Mesenchymal stem cell (in vitro differentiated cells and primary cell): Measurements from ENCODE around the gene PLAAT2.

ENCODE experiments used
- DNase-seq: peaks from one replicate; pipeline ENCODE4 v3.0.0-alpha.2; 2013
- H2AFZ ChIP-seq: one replicate; pipeline ENCODE4 v1.6.1; 2013; ENCODE audit warnings: low read depth, mild to moderate bottlenecking, control low read depth, inconsistent platforms, low read length, moderate library complexity
- H2AK5ac ChIP-seq: 2 replicates; pipeline ENCODE4 v1.6.1; 2013; ENCODE audit warnings: low read length, moderate library complexity, mild to moderate bottlenecking, inconsistent platforms; ENCODE audit not compliant: severe bottlenecking
- H2BK120ac ChIP-seq: one replicate; pipeline ENCODE4 v1.6.1; 2013; ENCODE audit warnings: low read depth, mild to moderate bottlenecking, inconsistent platforms, low read length, moderate library complexity
- H2BK12ac ChIP-seq, 2 experiments: one replicate each; pipeline ENCODE4 v1.6.1; 2013; ENCODE audit warnings: inconsistent platforms in 2 of 2, low read length in 2 of 2, mild to moderate bottlenecking in 2 of 2, moderate library complexity in 2 of 2, control low read depth in 1 of 2
- H2BK15ac ChIP-seq: one replicate; pipeline ENCODE4 v1.6.1; 2013; ENCODE audit warnings: mild to moderate bottlenecking, low read depth, inconsistent platforms; ENCODE audit not compliant: poor library complexity, severe bottlenecking
- H2BK5ac ChIP-seq: 2 replicates; pipeline ENCODE4 v1.6.1; 2013; ENCODE audit warnings: low read depth, mild to moderate bottlenecking, low read length, control low read depth, inconsistent platforms; ENCODE audit not compliant: poor library complexity, severe bottlenecking
- H3K14ac ChIP-seq, 2 experiments: one replicate each; pipeline ENCODE4 v1.6.1; 2013; ENCODE audit warnings: inconsistent platforms in 2 of 2, low read length in 2 of 2, control low read depth in 1 of 2, mild to moderate bottlenecking in 1 of 2, moderate library complexity in 1 of 2
- H3K18ac ChIP-seq, 2 experiments: one replicate each; pipeline ENCODE4 v1.6.1; 2013; ENCODE audit warnings: inconsistent platforms in 2 of 2, low read length in 2 of 2, control low read depth in 1 of 2, low read depth in 1 of 2, mild to moderate bottlenecking in 1 of 2
- H3K23ac ChIP-seq, 2 experiments: one replicate each; pipeline ENCODE4 v1.6.1; 2013; ENCODE audit warnings: inconsistent platforms in 2 of 2, low read length in 2 of 2, mild to moderate bottlenecking in 2 of 2, moderate library complexity in 2 of 2, control low read depth in 1 of 2
- H3K27ac ChIP-seq: 2 replicates; pipeline ENCODE4 v1.5.1; 2013; ENCODE audit warnings: mild to moderate bottlenecking, moderate library complexity, low read length, control low read depth, inconsistent platforms; ENCODE audit not compliant: poor library complexity, severe bottlenecking
- H3K27me3 ChIP-seq, 2 experiments: 2 replicates each; pipeline versions ENCODE4 v1.6.1 to v1.7.0; 2013; ENCODE audit warnings: low read length in 2 of 2, mild to moderate bottlenecking in 2 of 2, moderate library complexity in 2 of 2, control low read depth in 1 of 2, inconsistent platforms in 1 of 2; ENCODE audit not compliant: control insufficient read depth in 1 of 2, insufficient read depth in 1 of 2
- H3K36me3 ChIP-seq, 2 experiments: 2 replicates each; pipeline versions ENCODE4 v1.6.1 to v1.7.0; 2013; ENCODE audit warnings: low read length in 2 of 2, control low read depth in 1 of 2, inconsistent platforms in 1 of 2, low read depth in 1 of 2, mild to moderate bottlenecking in 1 of 2; ENCODE audit not compliant: insufficient read depth in 2 of 2, control insufficient read depth in 1 of 2
- H3K4ac ChIP-seq, 2 experiments: one replicate each; pipeline ENCODE4 v1.6.1; 2013; ENCODE audit warnings: inconsistent platforms in 2 of 2, low read length in 2 of 2, mild to moderate bottlenecking in 2 of 2, moderate library complexity in 2 of 2, control low read depth in 1 of 2, low read depth in 1 of 2
- H3K4me1 ChIP-seq: 2 replicates; pipeline ENCODE4 v1.6.1; 2013; ENCODE audit warnings: low read depth, low read length, control low read depth; ENCODE audit not compliant: control insufficient read depth, insufficient read depth
- H3K4me2 ChIP-seq: 2 replicates; pipeline ENCODE4 v1.6.1; 2013; ENCODE audit warnings: low read length, mild to moderate bottlenecking, inconsistent platforms; ENCODE audit not compliant: poor library complexity, severe bottlenecking
- H3K4me3 ChIP-seq, 2 experiments: 2 replicates each; pipeline versions ENCODE4 v1.5.1 to v1.7.0; 2013; ENCODE audit warnings: low read length in 2 of 2, mild to moderate bottlenecking in 2 of 2, control low read depth in 1 of 2, low read depth in 1 of 2; ENCODE audit not compliant: insufficient read depth in 1 of 2
- H3K79me1 ChIP-seq: replicated peaks from 2 replicates; pipeline ENCODE4 v1.6.1; 2013; ENCODE audit warnings: mild to moderate bottlenecking, control low read depth, low read length, inconsistent platforms; ENCODE audit not compliant: poor library complexity, severe bottlenecking
- H3K9ac ChIP-seq: 2 replicates; pipeline ENCODE4 v1.7.0; 2013; ENCODE audit warnings: mild to moderate bottlenecking, low read length, moderate library complexity
- H3K9me3 ChIP-seq: 2 replicates; pipeline ENCODE4 v1.7.0; 2013; ENCODE audit warnings: mild to moderate bottlenecking, low read length; ENCODE audit not compliant: control insufficient read depth
- H4K8ac ChIP-seq: one replicate; pipeline ENCODE4 v1.6.1; 2013; ENCODE audit warnings: inconsistent platforms, mild to moderate bottlenecking, low read length, moderate library complexity
- H4K91ac ChIP-seq: one replicate; pipeline ENCODE4 v1.6.1; 2013; ENCODE audit warnings: mild to moderate bottlenecking, low read length, inconsistent platforms
- WGBS: methylation state at CpG from one replicate; pipeline ENCODE4 v1.1.7; 2013; ENCODE audit warnings: mixed read lengths; 5-methylcytosine and 5-hydroxymethylcytosine counted together

The PLAAT2 gene

GRCh38 chr11:63609971-63610580, 46.9 kb upstream of the PLAAT2 start:
- H3K9me3 ChIP-seq: no peaks in the 10 kb centered on the region
- H2BK120ac ChIP-seq: no peak overlapping the region
- no peak overlapping the region for H4K91ac ChIP-seq
- H2AFZ ChIP-seq: no peak overlapping the region
- H3K18ac ChIP-seq: no peak overlapping the region
- H3K79me1 ChIP-seq: peaks cover 10% of the 10 kb centered on the region
- WGBS: 85% methylated on average over 13 of the region's 14 CpGs
- peak overlapping the region in 1 of 2 experiments; percentile 38 for H3K4me3 ChIP-seq
- H2BK15ac ChIP-seq: no peak overlapping the region
- peak overlapping the region; percentile 40 for H3K9ac ChIP-seq
- H3K4me1 ChIP-seq: peaks cover 28% of the 10 kb centered on the region
- H3K4ac ChIP-seq: no peak overlapping the region
- H4K8ac ChIP-seq: no peak overlapping the region
- peak overlapping the region; percentile 89 for H3K27ac ChIP-seq
- peak overlapping the region; percentile 36 for H3K4me2 ChIP-seq
- H3K27me3 ChIP-seq: no peaks in the 10 kb centered on the region
- H2BK12ac ChIP-seq: no peak overlapping the region
- H3K23ac ChIP-seq: no peak overlapping the region
- H3K36me3 ChIP-seq: peaks cover 0 to 12% of the 10 kb centered on the region in 2 experiments
- DNase-seq: no peak
- peak overlapping the region; percentile 96 for H2AK5ac ChIP-seq
- H2BK5ac ChIP-seq: peak overlapping the region; percentile 47
- peak overlapping the region in 1 of 2 experiments; percentile 62 for H3K14ac ChIP-seq

GRCh38 chr11:63609536-63609935, 46.4 kb upstream of the PLAAT2 start:
- Histone ChIP-seq H2BK5ac (peak overlapping the region; percentile 47), H2BK15ac (no peak overlapping the region), H3K4me3 (no peak overlapping the region), H3K9ac (peak overlapping the region; percentile 56), H2AK5ac (peak overlapping the region; percentile 96), H2AFZ (no peak overlapping the region), H3K23ac (no peak overlapping the region), H4K91ac (no peak overlapping the region), H3K79me1 (peaks cover 10% of the 10 kb centered on the region), H3K14ac (no peak overlapping the region), H3K27me3 (no peaks in the 10 kb centered on the region), H2BK120ac (no peak overlapping the region), H3K4me1 (peaks cover 28% of the 10 kb centered on the region), H3K18ac (no peak overlapping the region), H3K27ac (peak overlapping the region; percentile 89), H3K4me2 (no peak overlapping the region), H3K9me3 (no peaks in the 10 kb centered on the region), H3K36me3 (peaks cover 0 to 12% of the 10 kb centered on the region in 2 experiments), H2BK12ac (no peak overlapping the region), H4K8ac (no peak overlapping the region), H3K4ac (no peak overlapping the region)
- WGBS: 100% methylated on average over 3 of the region's 4 CpGs
- DNase-seq: no peak

GRCh38 chr11:63608353-63609345, 45.5 kb upstream of the PLAAT2 start:
- no peak overlapping the region for H2BK12ac ChIP-seq
- no peaks in the 10 kb centered on the region for H3K9me3 ChIP-seq
- H3K18ac ChIP-seq: no peak overlapping the region
- H3K9ac ChIP-seq: peak overlapping the region; percentile 56
- H3K4me2 ChIP-seq: peak overlapping the region; percentile 52
- no peak overlapping the region for H3K14ac ChIP-seq
- DNase-seq: no peak
- H2AK5ac ChIP-seq: peak overlapping the region; percentile 100
- peak overlapping the region; percentile 89 for H2BK5ac ChIP-seq
- H3K27me3 ChIP-seq: no peaks in the 10 kb centered on the region
- H2BK120ac ChIP-seq: no peak overlapping the region
- no peak overlapping the region for H4K91ac ChIP-seq
- 87% methylated on average over 10 of the region's 11 CpGs for WGBS
- peaks cover 30% of the 10 kb centered on the region for H3K4me1 ChIP-seq
- no peak overlapping the region for H3K4ac ChIP-seq
- H2BK15ac ChIP-seq: no peak overlapping the region
- H2AFZ ChIP-seq: no peak overlapping the region
- H3K23ac ChIP-seq: no peak overlapping the region
- H4K8ac ChIP-seq: no peak overlapping the region
- H3K4me3 ChIP-seq: no peak overlapping the region
- H3K27ac ChIP-seq: peak overlapping the region; percentile 98
- peaks cover 0 to 12% of the 10 kb centered on the region in 2 experiments for H3K36me3 ChIP-seq
- peaks cover 9% of the 10 kb centered on the region for H3K79me1 ChIP-seq

GRCh38 chr11:63603180-63603518, 40.0 kb upstream of the PLAAT2 start:
- WGBS: 73% methylated on average over 3 of the region's 3 CpGs
- Histone ChIP-seq H3K4me3 (no peak overlapping the region), H4K8ac (no peak overlapping the region), H3K9me3 (no peaks in the 10 kb centered on the region), H3K79me1 (peaks cover 16% of the 10 kb centered on the region), H3K9ac (peak overlapping the region; percentile 60), H2AK5ac (no peak overlapping the region), H2BK120ac (no peak overlapping the region), H3K27me3 (no peaks in the 10 kb centered on the region), H3K23ac (no peak overlapping the region), H2BK5ac (no peak overlapping the region), H3K14ac (no peak overlapping the region), H3K27ac (no peak overlapping the region), H3K4ac (no peak overlapping the region), H3K18ac (no peak overlapping the region), H3K4me1 (peaks cover 27% of the 10 kb centered on the region), H3K4me2 (no peak overlapping the region), H3K36me3 (peaks cover 0 to 15% of the 10 kb centered on the region in 2 experiments), H2AFZ (peak overlapping the region; percentile 27), H4K91ac (no peak overlapping the region), H2BK12ac (no peak overlapping the region), H2BK15ac (no peak overlapping the region)
- DNase-seq: no peak
